PFSK-1 (cell line): Measurements from ENCODE around the gene MYEOV.

Experiments
- FOXP2 ChIP-seq: optimal IDR thresholded peaks from 2 replicates; pipeline ENCODE3; 2011; ENCODE audit warnings: borderline replicate concordance, control low read depth, inconsistent platforms; ENCODE audit not compliant: insufficient read depth; ENCODE audit errors: extremely low read length, extremely low read depth
- POLR2AphosphoS5 ChIP-seq: IDR thresholded peaks from 2 replicates; pipeline ENCODE4 v1.6.1; 2012; ENCODE audit warnings: low read depth, mild to moderate bottlenecking, control low read depth, low read length, moderate library complexity
- REST ChIP-seq, 2 experiments: IDR thresholded peaks; 2 replicates each; pipeline versions ENCODE4 v1.6.1 to v1.8.0; 2011 to 2012; ENCODE audit warnings: low read depth in 2 of 2, low read length in 2 of 2, control low read depth in 1 of 2, inconsistent platforms in 1 of 2, mild to moderate bottlenecking in 1 of 2, moderate library complexity in 1 of 2; ENCODE audit not compliant: insufficient read depth in 1 of 2
- SIN3A ChIP-seq: IDR thresholded peaks from 2 replicates; pipeline ENCODE4 v1.6.1; 2012; ENCODE audit warnings: mild to moderate bottlenecking, low read length, moderate library complexity, borderline replicate concordance; ENCODE audit not compliant: insufficient read depth
- TAF1 ChIP-seq: IDR thresholded peaks from 2 replicates; pipeline ENCODE4 v1.6.1; 2012; ENCODE audit warnings: low read length, control low read depth, borderline replicate concordance; ENCODE audit not compliant: insufficient read depth

Gene MYEOV

DNA sequence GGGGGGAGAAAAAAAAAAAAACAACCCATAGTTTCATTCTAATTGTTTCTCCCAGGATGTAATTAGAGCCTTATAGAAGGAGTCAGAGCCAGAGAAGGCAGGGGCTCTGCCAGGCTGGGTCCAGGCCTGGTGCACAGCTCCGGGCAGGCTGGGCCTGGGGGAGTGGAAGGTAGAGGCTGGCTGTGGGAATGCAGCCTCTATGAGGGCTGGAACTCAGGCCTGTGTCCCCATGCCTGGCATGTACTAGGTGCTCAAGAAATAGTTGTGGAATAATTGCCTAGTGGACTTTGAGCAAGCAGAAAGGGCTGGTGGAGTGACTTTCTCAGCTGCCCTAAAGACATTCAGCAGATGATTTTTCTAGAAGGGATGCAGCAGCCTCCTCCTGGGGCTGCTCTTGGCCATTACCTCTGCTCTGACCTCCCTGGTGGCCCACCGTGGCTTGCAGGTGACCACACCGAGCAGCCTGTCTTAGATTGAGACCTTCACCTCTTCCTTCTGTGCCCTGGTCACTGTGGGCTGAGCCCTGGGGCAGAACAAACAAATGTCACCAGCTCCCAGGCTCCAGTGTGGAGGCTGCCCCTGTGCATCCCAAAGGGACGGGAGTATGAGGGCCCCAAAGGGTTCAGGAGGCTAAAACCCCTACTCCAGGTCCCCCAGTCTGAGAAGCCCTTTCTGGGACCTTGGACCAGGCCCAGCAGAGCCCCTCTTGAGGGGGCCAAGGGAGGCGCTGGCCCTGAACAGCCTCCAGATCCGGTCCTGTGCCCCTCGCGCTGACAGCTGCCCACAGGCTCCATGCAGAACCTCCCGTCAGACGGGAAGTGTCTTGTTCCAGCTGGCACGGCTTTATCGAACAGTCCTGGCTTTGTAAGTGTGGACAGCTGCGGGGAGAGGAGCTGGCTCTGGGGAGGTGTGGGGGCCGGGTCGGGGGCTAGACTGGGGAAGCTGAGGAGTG lies 18.8 kb downstream of the MYEOV start:
- no peak for TF ChIP-seq REST (IDR thresholded peaks at IDR 0.05; ENCODE audit: insufficient read depth in 1 of 2, low read depth in 2 of 2, low read length in 2 of 2)

DNA sequence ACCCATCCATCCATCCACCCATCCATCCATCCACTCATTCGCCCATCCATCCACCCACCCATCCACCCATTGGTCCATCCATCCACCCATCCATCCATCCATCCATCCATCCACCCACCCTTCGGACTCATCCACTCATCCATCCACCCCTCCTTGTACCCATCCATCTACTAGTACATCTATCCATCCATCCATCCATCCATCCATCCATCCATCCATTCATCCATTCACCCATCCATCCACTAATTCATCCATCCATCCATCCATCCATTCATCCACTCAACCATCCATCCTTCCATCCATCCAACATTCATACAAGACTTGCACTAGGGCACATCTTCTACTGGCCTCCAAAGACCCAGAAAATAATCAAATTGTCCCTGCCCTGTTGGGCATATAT lies 20.0 kb downstream of the MYEOV start:
- no peak for TF ChIP-seq SIN3A
- TF ChIP-seq POLR2AphosphoS5: no peak
- no peak for TF ChIP-seq TAF1
- TF ChIP-seq REST (IDR thresholded peaks at IDR 0.05; ENCODE audit: insufficient read depth in 1 of 2, low read depth in 2 of 2, low read length in 2 of 2): no peak
- TF ChIP-seq FOXP2: no peak

- TF ChIP-seq POLR2AphosphoS5 (no peak), TAF1 (no peak), REST (IDR thresholded peaks at IDR 0.05; ENCODE audit: insufficient read depth in 1 of 2, low read depth in 2 of 2, low read length in 2 of 2) (no peak), SIN3A (no peak), FOXP2 (no peak)
Observed at GRCh38 chr11:69314555-69314954, 20.6 kb downstream of the MYEOV start.

GRCh38 chr11:69316956-69317355 lies 23.0 kb downstream of the MYEOV start:
- no peak for TF ChIP-seq SIN3A
- TF ChIP-seq FOXP2: no peak
- no peak for TF ChIP-seq POLR2AphosphoS5
- TF ChIP-seq TAF1: no peak
- TF ChIP-seq REST (IDR thresholded peaks at IDR 0.05; ENCODE audit: insufficient read depth in 1 of 2, low read depth in 2 of 2, low read length in 2 of 2): no peak
